NCI-H187 treated with DMSO at 0.1 percent for 48 hours (cell line): ENCODE measurements around the gene KSR1.
"Not testable (repeated sequence)": the region's sequence is repeated elsewhere in the genome, so short reads cannot be mapped to it uniquely, and the experiment has no call there.

Experiments used
- DNase-seq: peaks from one replicate; lab custom pipeline; 2025; lab: John Stamatoyannopoulos, UW

KSR1 gene

GRCh38 chr17:27454089-27454488 is 2.2 kb upstream of the KSR1 start:
- no peak for DNase-seq

GRCh38 chr17:27455236-27455913 is 873 bp upstream of the KSR1 start:
- no peak for DNase-seq

GRCh38 chr17:27456681-27457359 is 572 bp downstream of the KSR1 start:
- no peak for DNase-seq

GRCh38 chr17:27457360-27457715 is 1.1 kb downstream of the KSR1 start:
- no peak for DNase-seq

- DNase-seq = no peak
These were observed 1.7 kb downstream of the KSR1 start for GRCh38 chr17:27457731-27458523.

- no peak for DNase-seq
These were observed 2.3 kb downstream of the KSR1 start for GRCh38 chr17:27458524-27458908.

- DNase-seq = no peak
These were observed 3.2 kb downstream of the KSR1 start for GRCh38 chr17:27459433-27459832.

GRCh38 chr17:27460196-27460725 is 4.0 kb downstream of the KSR1 start:
- no peak for DNase-seq

GRCh38 chr17:27461192-27461859 is 5.1 kb downstream of the KSR1 start:
- DNase-seq = no peak

- DNase-seq = no peak
These were observed 5.9 kb downstream of the KSR1 start for GRCh38 chr17:27462149-27462548.

GRCh38 chr17:27462714-27463113 is 6.5 kb downstream of the KSR1 start:
- DNase-seq = no peak

- no peak for DNase-seq
These were observed 7.0 kb downstream of the KSR1 start for GRCh38 chr17:27463235-27463677.

GRCh38 chr17:27464019-27464418 is 7.8 kb downstream of the KSR1 start:
- DNase-seq = not testable (repeated sequence)

- DNase-seq = no peak
These were observed 8.2 kb downstream of the KSR1 start for GRCh38 chr17:27464431-27464830.

GRCh38 chr17:27465875-27466274 is 9.6 kb downstream of the KSR1 start:
- DNase-seq = not testable (repeated sequence)

GRCh38 chr17:27466376-27466742 is 10.1 kb downstream of the KSR1 start:
- no peak for DNase-seq

- no peak for DNase-seq
These were observed 10.6 kb downstream of the KSR1 start for GRCh38 chr17:27466743-27467375.

GRCh38 chr17:27469256-27469655 is 13.0 kb downstream of the KSR1 start:
- DNase-seq = no peak

- no peak for DNase-seq
These were observed 15.3 kb downstream of the KSR1 start for GRCh38 chr17:27471321-27472269.

- no peak for DNase-seq
These were observed 17.0 kb downstream of the KSR1 start for GRCh38 chr17:27473190-27473747.
